NCI-H146 treated with DMSO at 0.1 percent for 48 hours (cell line): ENCODE measurements around the gene GCN1.

Experiments used
- DNase-seq: peaks from one replicate; lab custom pipeline; 2025; ENCODE audit not compliant: unreplicated experiment; lab: John Stamatoyannopoulos, UW

GCN1 gene

DNA sequence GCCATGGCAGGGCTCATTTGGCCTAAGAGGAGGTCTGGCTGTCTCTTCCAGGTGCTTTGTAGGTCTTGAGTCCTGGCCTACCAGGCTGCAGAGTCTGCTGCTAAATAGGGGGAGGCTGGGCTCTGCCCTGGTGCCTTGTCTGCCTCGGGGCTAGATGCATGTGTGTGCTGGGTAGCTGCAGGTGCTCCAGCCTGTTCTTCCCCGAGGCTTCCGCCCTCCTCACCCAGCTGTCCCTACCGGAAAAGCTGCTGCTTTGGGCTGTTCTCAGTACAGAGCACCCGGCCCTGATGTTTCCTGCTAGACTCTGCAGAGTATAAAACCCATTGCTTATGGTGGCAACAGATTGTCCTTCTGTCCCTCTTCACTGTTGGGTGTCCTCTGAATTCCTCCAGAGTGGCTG is 115.6 kb downstream of the GCN1 start:
- no peak for DNase-seq

DNA sequence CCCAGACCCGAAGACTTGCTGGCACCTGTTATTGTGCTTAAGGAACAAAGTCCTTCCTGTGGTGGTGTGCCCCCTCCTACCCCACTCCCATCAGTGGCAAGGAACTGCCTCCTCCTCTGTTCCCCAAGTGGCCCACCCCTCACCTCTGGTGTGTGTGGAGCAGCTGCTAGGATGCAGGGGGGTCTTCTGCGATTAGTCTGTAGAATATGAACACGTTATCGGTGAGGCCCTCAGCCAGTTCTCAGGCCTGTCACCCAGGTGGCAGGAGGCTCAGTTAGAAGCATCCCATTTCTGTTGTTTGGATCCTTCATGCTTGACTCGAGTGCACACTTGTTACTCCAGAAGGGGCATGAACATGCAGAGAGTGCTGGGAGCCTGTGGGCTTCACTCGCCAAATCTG is 117.3 kb downstream of the GCN1 start:
- no peak for DNase-seq
